Body of pancreas (tissue), 4 donors: ENCODE data around the gene HSPG2.

ENCODE experiments used
- POLR2A ChIP-seq, 3 donors: fragments of 450-650 bp; IDR thresholded peaks; one replicate each; pipeline ENCODE4 v1.6.1; 2016; ENCODE audit warnings: antibody characterized with exemption in 3 of 3, mild to moderate bottlenecking in 2 of 3
- TF ChIP-seq, protein P1 (sequence below), 7 experiments: fragments of 450-650 bp in 4 of 7; fragments of 200-600 bp in 3 of 7; sonication (generic) in 3 of 7; IDR thresholded peaks; one replicate each; pipeline ENCODE4 v1.5.1; 2016 to 2019; ENCODE audit warnings: antibody characterized with exemption in 7 of 7

DNA sequence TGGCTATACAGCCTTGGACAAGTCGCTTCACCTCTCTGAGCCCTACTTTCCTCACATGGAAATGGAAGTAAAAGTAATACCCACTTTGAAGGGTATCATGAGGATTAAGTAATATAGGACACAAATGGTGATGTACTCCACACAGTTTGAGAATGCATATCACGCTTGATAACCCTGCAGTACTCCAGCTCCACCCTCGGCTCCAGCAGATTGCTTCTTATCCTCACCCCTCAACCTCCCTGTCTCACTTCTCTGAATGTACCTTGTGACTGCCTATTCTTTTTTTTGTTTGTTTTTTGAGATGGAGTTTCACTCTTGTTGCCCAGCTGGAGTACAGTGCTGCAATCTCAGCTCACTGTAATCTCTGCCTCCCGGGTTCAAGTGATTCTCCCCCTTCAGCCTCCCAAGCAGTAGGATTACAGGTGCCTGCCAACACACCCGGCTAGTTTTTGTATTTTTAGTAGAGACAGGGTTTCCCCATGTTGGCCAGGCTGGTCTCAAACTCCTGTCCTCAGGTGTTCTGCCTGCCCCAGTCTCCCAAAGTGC, 69.6 kb downstream of the HSPG2 start:
- TF ChIP-seq, protein P1, sequence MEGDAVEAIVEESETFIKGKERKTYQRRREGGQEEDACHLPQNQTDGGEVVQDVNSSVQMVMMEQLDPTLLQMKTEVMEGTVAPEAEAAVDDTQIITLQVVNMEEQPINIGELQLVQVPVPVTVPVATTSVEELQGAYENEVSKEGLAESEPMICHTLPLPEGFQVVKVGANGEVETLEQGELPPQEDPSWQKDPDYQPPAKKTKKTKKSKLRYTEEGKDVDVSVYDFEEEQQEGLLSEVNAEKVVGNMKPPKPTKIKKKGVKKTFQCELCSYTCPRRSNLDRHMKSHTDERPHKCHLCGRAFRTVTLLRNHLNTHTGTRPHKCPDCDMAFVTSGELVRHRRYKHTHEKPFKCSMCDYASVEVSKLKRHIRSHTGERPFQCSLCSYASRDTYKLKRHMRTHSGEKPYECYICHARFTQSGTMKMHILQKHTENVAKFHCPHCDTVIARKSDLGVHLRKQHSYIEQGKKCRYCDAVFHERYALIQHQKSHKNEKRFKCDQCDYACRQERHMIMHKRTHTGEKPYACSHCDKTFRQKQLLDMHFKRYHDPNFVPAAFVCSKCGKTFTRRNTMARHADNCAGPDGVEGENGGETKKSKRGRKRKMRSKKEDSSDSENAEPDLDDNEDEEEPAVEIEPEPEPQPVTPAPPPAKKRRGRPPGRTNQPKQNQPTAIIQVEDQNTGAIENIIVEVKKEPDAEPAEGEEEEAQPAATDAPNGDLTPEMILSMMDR (IDR thresholded peaks at IDR 0.05), result no peak
- TF ChIP-seq POLR2A (IDR thresholded peaks at IDR 0.05), result no peak
